HTERT RPE-1 (cell line): ENCODE measurements around the gene CALD1.

Source experiments
- in situ Hi-C: fragments of 300-500 bp; cut with MboI; formaldehyde crosslinking; loops from 4 replicates; pipeline ENCODE4 v1.14.3; 2020; ENCODE audit warnings: low sequenced_read_pairs

Gene CALD1

DNA sequence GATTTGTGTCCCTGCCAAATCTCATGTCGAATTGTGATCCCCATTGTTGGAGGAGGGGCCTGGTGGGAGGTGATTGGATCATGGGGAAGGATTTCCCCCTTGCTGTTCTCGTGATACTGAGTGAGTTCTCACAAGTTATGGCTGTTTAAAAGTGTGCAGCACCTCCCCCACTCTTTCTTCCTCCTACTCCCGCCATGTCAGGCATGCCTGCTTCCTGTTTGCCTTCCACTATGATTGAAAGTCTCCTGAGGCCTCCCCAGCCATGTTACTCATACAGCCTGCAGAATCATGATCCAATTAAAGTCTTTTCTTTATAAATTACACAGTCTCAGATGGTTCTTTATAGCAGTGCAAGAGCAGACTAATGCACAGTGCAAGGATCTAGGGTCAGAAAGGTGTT, 75.4 kb downstream of the CALD1 start:
- in situ Hi-C loops: no loop called here

DNA sequence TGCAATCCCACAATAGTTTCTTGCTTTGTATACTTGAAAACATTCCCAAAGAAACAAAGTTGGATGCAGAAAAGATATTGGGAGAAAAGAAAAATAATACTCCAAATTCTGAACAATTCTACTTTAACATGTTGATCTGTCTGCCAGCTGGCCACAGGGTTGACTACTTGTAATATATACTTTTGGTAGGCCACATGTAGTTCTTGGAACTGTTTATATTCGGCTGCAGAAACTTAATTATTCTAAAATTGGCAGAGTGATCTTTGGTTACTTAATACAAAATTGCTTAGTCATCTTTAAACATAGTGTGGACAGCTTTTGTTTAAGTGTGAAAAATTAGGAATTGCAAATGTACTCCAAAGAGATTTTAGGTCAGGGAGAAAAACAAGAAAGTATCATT, 76.0 kb downstream of the CALD1 start:
- in situ Hi-C loops: no loop called here

DNA sequence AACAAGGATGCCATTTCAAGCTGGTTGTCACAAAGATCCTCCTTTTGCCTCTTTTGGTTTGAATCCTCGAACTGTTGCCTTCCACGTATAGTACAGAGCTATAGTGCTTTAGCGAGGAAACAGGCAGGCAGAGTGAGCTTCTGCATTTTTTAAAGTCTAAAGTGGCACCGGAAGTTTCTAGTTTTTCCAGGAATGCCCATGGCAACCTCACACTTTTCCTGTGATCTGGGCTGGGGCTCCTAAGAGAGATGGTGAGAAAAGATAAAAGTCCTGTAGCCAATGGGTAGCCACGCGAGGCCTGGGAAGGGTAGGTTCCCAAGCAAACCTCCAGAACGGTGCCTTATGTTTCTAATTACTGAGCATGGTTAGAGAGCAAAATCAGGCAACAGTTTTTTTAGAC, 76.7 kb downstream of the CALD1 start:
- in situ Hi-C loops: no loop called here

- in situ Hi-C loops: no loop called here
These were observed 77.3 kb downstream of the CALD1 start for GRCh38 chr7:134856691-134857090.

- in situ Hi-C loops: no loop called here
These were observed 78.5 kb downstream of the CALD1 start for GRCh38 chr7:134857958-134858357.

- in situ Hi-C loops: no loop called here
These were observed 80.3 kb downstream of the CALD1 start for GRCh38 chr7:134859783-134860182.

DNA sequence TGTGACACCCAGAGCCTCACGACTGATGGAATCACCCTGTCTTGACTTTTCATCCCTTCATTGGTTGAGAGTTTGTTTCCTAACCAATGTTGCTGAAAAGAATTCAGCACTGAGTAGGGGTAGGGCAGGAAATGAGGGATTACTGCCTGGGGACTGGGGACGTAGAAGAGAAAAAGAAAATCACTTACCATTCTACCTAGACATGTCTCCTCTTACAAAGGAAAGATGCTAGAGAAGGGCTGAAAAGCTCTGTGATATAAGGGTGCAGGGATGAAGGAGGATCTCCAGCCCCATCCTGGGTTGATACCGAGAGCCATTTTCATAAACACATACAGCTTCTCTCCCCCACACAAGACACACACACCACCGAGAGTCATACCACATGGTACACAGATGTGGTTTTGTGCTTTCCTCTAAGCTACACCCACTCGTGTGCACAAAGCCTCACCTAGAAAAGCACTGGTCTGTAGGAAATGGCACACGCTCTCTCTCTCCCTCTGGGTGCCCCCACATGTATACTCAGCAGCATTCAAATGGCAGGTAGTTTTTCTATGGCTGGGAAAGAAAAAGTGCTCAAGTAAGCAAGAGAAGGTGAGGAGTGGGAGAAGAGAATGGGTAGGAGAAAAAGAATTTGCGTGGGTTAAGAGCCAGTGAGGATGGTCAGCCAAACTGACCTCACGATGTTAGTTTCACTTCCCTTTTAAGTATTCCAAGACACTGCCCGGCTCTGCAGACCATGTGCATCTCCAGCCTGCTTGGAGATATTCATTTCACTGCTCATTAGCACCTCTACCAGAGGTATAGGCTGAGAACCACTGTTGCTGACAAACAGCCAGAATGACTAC, 85.8 kb downstream of the CALD1 start:
- in situ Hi-C loops: no loop called here

GRCh38 chr7:134866617-134867016, 87.2 kb downstream of the CALD1 start:
- in situ Hi-C loops: no loop called here

DNA sequence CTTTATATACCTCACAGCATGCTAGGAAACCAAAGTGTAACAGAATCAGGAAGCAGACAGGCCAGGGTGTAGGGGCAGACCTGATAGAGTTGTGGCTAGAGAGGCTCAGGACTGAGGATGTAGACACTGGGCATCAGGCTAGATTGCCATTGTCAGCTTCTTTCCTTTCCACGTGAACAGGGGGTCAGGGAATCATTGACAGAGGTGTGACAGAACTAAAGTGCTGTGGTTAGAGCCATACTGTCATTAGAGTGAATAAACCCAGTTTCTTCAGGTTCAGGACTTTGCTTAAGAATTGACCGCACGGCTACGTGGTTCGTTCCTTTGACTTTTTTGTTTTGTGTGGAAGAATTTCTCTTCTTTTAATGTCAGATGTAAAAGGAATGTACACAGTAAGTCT, 90.7 kb downstream of the CALD1 start:
- in situ Hi-C loops: no loop called here

- in situ Hi-C loops: no loop called here
These were observed 91.3 kb downstream of the CALD1 start for GRCh38 chr7:134870781-134871180.

DNA sequence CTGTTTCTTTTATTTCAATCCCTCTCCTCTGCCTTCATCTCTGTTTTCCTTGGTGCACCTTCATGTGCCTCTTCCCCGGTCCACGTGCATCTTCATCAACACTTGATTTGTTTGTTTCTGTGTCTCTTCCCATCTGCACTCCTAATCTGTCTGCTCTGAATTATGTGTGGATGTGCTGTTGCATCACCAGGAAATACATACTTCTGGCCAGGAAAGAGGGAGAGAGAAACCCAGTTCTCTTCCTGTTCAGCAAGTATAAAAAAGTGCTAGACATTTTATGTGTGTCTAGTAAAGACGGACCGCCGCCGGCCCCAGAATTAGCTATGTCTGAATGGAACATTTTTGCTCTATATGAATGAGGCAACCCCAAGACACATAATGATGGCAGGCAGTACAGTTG, 93.8 kb downstream of the CALD1 start:
- in situ Hi-C loops: no loop called here

GRCh38 chr7:134874407-134874806, 95.0 kb downstream of the CALD1 start:
- in situ Hi-C loops: no loop called here

GRCh38 chr7:134875867-134876266, 96.4 kb downstream of the CALD1 start:
- in situ Hi-C loops: no loop called here

- in situ Hi-C loops: no loop called here
These were observed 99.4 kb downstream of the CALD1 start for GRCh38 chr7:134878746-134879357.

- in situ Hi-C loops: no loop called here
These were observed 100.5 kb downstream of the CALD1 start for GRCh38 chr7:134879815-134880475.

GRCh38 chr7:134882481-134882880, 103.0 kb downstream of the CALD1 start:
- in situ Hi-C loops: no loop called here

- in situ Hi-C loops: no loop called here
These were observed 106.5 kb downstream of the CALD1 start for GRCh38 chr7:134885967-134886352.

- in situ Hi-C loops: no loop called here
These were observed 107.1 kb downstream of the CALD1 start for GRCh38 chr7:134886353-134887057.

GRCh38 chr7:134887523-134887922, 108.1 kb downstream of the CALD1 start:
- in situ Hi-C loops: no loop called here

GRCh38 chr7:134888141-134888740, 108.8 kb downstream of the CALD1 start:
- in situ Hi-C loops: no loop called here
